GM12878 (cell line): ENCODE measurements around the gene PGBD4. TPM values are rescaled to one million over a fixed set of nuclear protein-coding genes. Genes with fewer than 3 reads are reported as not detected.

Source experiments
- ATAC-seq: fragments of 200-7000 bp; cut with Tn5 transposase; 3 replicates; pipeline ENCODE4 v1.9.1; 2020; ENCODE audit warnings: mild to moderate bottlenecking, moderate library complexity
- BruUV-seq: library from RNA; stranded (reverse); fragments of 400-500 nt; replicated peaks from 2 replicates; lab custom pipeline; 2021; lab: Mats Ljungman, UMichigan
- CTCF ChIA-PET: fragments of 300-600 bp; sonication (Branson Sonifier 250); formaldehyde crosslinking; extraction: SDS; loops from one replicate; lab custom pipeline; 2021; ENCODE audit warnings: inconsistent platforms; lab: Yijun Ruan, JAX
- POLR2A ChIA-PET: fragments of 350-600 bp; formaldehyde crosslinking; extraction: SDS; loops from one replicate; lab custom pipeline; 2021; ENCODE audit warnings: inconsistent platforms; lab: Charles Lee
- RAD21 ChIA-PET: fragments of 300-600 bp; sonication (Branson Sonifier 250); formaldehyde crosslinking; loops from one replicate; lab custom pipeline; 2023; ENCODE audit warnings: antibody characterized with exemption; ENCODE audit not compliant: unreplicated experiment; lab: Charles Lee
- SMC1A ChIA-PET: fragments of 300-600 bp; sonication (Branson Sonifier 250); formaldehyde crosslinking; loops from one replicate; lab custom pipeline; 2023; ENCODE audit not compliant: unreplicated experiment, uncharacterized antibody; lab: Charles Lee
- DNase-seq: peaks from one replicate; pipeline ENCODE4 v3.0.0-alpha.2; 2011; ENCODE audit warnings: low read depth, low spot score
- FAIRE-seq: peaks from 3 replicates; lab custom pipeline; 2011; peaks lifted over from hg19 to GRCh38; lab: Jason Lieb, UNC
- H2AFZ ChIP-seq: 2 replicates; pipeline ENCODE4 v1.6.0; 2011; ENCODE audit warnings: low read depth, low read length, control low read depth; ENCODE audit not compliant: control insufficient read depth
- H3K27ac ChIP-seq: 2 replicates; pipeline ENCODE4 v1.5.1; 2011; ENCODE audit warnings: control low read depth; ENCODE audit not compliant: control insufficient read depth, insufficient read depth
- H3K27me3 ChIP-seq, 2 experiments: replicated peaks in 1 of 2; 2 replicates each; pipeline versions ENCODE4 v1.6.0 to v1.6.1; 2011; ENCODE audit warnings: low read length in 1 of 2; ENCODE audit not compliant: control insufficient read depth in 2 of 2, insufficient read depth in 2 of 2
- H3K36me3 ChIP-seq, 2 experiments: 2 replicates each; pipeline ENCODE4 v1.5.1; 2011; ENCODE audit warnings: low read length in 1 of 2; ENCODE audit not compliant: control insufficient read depth in 2 of 2, insufficient read depth in 2 of 2
- H3K4me1 ChIP-seq: 2 replicates; pipeline ENCODE4 v1.6.1; 2011; ENCODE audit warnings: mild to moderate bottlenecking, low read length, moderate library complexity, mixed read lengths; ENCODE audit not compliant: control insufficient read depth, insufficient read depth
- H3K4me2 ChIP-seq: 2 replicates; pipeline ENCODE4 v1.6.0; 2011; ENCODE audit warnings: control low read depth; ENCODE audit not compliant: control insufficient read depth, insufficient read depth
- H3K4me3 ChIP-seq: fragments of 200-600 bp; sonication (generic); 2 replicates; pipeline ENCODE4 v1.5.1; 2016
- H3K79me2 ChIP-seq: 2 replicates; pipeline ENCODE4 v1.6.0; 2011; ENCODE audit warnings: low read length; ENCODE audit not compliant: control insufficient read depth, insufficient read depth
- H3K9ac ChIP-seq: 2 replicates; pipeline ENCODE4 v1.8.0; 2011; ENCODE audit warnings: low read length, control low read depth, mixed read lengths; ENCODE audit not compliant: control insufficient read depth, insufficient read depth
- H3K9me3 ChIP-seq: replicated peaks from 3 replicates; pipeline ENCODE4 v1.5.1; 2011; ENCODE audit warnings: mild to moderate bottlenecking, low read length; ENCODE audit not compliant: control insufficient read depth, insufficient read depth
- H4K20me1 ChIP-seq: 2 replicates; pipeline ENCODE4 v1.6.0; 2011; ENCODE audit not compliant: control insufficient read depth, insufficient read depth
- BCLAF1 ChIP-seq: fragments of 450-650 bp; IDR thresholded peaks from 2 replicates; pipeline ENCODE4 v1.6.1; 2017; ENCODE audit warnings: antibody characterized with exemption, mild to moderate bottlenecking, moderate library complexity
- CBFB ChIP-seq: IDR thresholded peaks from 2 replicates; pipeline ENCODE4 v1.6.1; 2016; ENCODE audit warnings: antibody characterized with exemption, low read depth
- CBX3 ChIP-seq: fragments of 200-600 bp; sonication (generic); IDR thresholded peaks from 2 replicates; pipeline ENCODE4 v1.6.1; 2016; ENCODE audit warnings: low read depth, borderline replicate concordance
- EP300 ChIP-seq, 2 experiments: fragments of 150-350 bp in 1 of 2; IDR thresholded peaks; 2 replicates each; pipeline ENCODE4 v1.6.1; 2011 to 2012; ENCODE audit warnings: low read depth in 2 of 2, low read length in 2 of 2, borderline replicate concordance in 1 of 2, improper control_type of control experiment in 1 of 2, inconsistent platforms in 1 of 2; ENCODE audit not compliant: control insufficient read depth in 1 of 2
- HDAC6 ChIP-seq: fragments of 200-600 bp; sonication (generic); IDR thresholded peaks from one replicate; pipeline ENCODE4 v1.8.0; 2017; ENCODE audit warnings: antibody characterized with exemption; ENCODE audit not compliant: unreplicated experiment
- IRF5 ChIP-seq: fragments of 450-650 bp; IDR thresholded peaks from 2 replicates; pipeline ENCODE4 v1.6.1; 2017; ENCODE audit warnings: borderline replicate concordance
- JUND ChIP-seq: IDR thresholded peaks from 2 replicates; pipeline ENCODE4 v1.6.1; 2012; ENCODE audit warnings: low read depth, mild to moderate bottlenecking, low read length, improper control_type of control experiment, moderate library complexity
- SREBF1 ChIP-seq: IDR thresholded peaks from 2 replicates; pipeline ENCODE4 v1.6.1; 2012; ENCODE audit warnings: mild to moderate bottlenecking, low read length
- ZBTB4 ChIP-seq: fragments of 450-650 bp; formaldehyde crosslinking; IDR thresholded peaks from 2 replicates; pipeline ENCODE4 v1.4.0; 2022; ENCODE audit warnings: mild to moderate bottlenecking, moderate library complexity
- ZNF384 ChIP-seq: IDR thresholded peaks from 2 replicates; pipeline ENCODE4 v1.6.1; 2012; ENCODE audit warnings: low read depth, mild to moderate bottlenecking, low read length, improper control_type of control experiment, borderline replicate concordance
- ZNF592 ChIP-seq: fragments of 450-650 bp; IDR thresholded peaks from 2 replicates; pipeline ENCODE4 v1.6.1; 2017; ENCODE audit warnings: mild to moderate bottlenecking, moderate library complexity
- WGBS: methylation state at CpG from one replicate; pipeline ENCODE4 v1.1.6; 2016; ENCODE audit warnings: low lambda C conversion rate; ENCODE audit not compliant: insufficient replicate concordance, insufficient coverage; ENCODE audit errors: missing lambda C conversion rate; 5-methylcytosine and 5-hydroxymethylcytosine counted together
- in situ Hi-C: fragments of 300-500 bp; cut with MboI; formaldehyde crosslinking; loops from 9 replicates; pipeline ENCODE4 v1.14.3; 2018; ENCODE audit warnings: mixed read lengths
- intact Hi-C: fragments of 100-400 bp; cut with micrococcal nuclease; formaldehyde crosslinking; loops from one replicate; pipeline ENCODE4 v1.14.2; 2022; ENCODE audit not compliant: unreplicated experiment
- polyA plus RNA-seq, 11 experiments: library from polyadenylated mRNA; depleted of rRNA in 4 of 11; unstranded in 6 of 11; stranded (reverse) in 5 of 11; fragments of >200 nt; fragmentation: Nextera tagmentation in 4 of 11; fragmentation: Illumina TruSeq in 1 of 11; extraction: Ambion mirVana in 4 of 11; extraction: Trizol in 1 of 11; gene quantifications; 1 replicate in 1 of 11; 2 replicates in 10 of 11; pipeline versions ENCODE4 v1.2.1 to v1.2.3, GENCODE V29; 2011 to 2016; ENCODE audit warnings: inconsistent platforms in 2 of 11, missing spikeins in 2 of 11, low read depth in 1 of 11
- total RNA-seq, 4 experiments: library from RNA; depleted of rRNA in 3 of 4; stranded (reverse); fragments of >200 nt in 3 of 4; fragmentation: Illumina TruSeq in 1 of 4; extraction: Trizol in 1 of 4; gene quantifications; 2 replicates each; pipeline versions ENCODE4 v1.2.1 to v1.2.3, GENCODE V29; 2013 to 2021

The PGBD4 gene
- total and polyA plus RNA-seq, 10 of the 15 experiments (the other 5 are each of a cell fraction or from before 2014, with no cell fraction given), result 1.2 to 5.8 (median 2.8) TPM

DNA sequence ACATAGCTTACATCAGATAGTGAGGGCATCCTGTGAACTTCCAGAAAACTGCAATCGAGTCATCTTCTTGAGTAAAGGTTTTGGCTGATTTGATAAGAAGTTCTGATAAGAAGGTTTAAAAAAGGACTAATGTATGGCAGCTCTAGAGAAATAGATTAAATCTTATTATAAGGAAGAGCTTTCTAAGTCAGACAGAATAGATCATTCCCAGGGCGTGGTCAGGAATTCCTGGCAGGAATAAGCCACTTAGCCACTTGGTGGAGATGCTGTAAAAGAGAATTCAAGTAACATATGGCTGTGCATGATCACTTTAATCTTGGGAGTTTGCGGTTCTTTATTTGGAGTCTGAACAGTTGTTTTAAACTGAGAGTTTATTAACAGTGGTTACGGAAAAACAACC lies 17.4 kb downstream of the PGBD4 start:
- ChIA-PET SMC1A (interaction anchor here (1.4 kb wide), 1 partner anchor 9 kb away, joined by 7 read pairs; no protein-coding TSS in a partner anchor), POLR2A (no interaction called here), RAD21 (interaction anchor here (1.2 kb wide), 1 partner anchor 10 kb away, joined by 3 read pairs; no protein-coding TSS in a partner anchor), CTCF (interaction anchor here (1.0 to 1.6 kb wide), 3 partner anchors 9 to 93 kb away, joined by 3 to 6 read pairs (median 3); no protein-coding TSS in a partner anchor)
- Histone ChIP-seq H3K9me3 (no peaks in the 10 kb centered on the region), H3K9ac (no peak overlapping the region), H3K79me2 (no peaks in the 10 kb centered on the region), H2AFZ (no peak overlapping the region), H4K20me1 (no peaks in the 10 kb centered on the region), H3K36me3 (no peaks in the 10 kb centered on the region), H3K4me3 (no peak overlapping the region), H3K4me1 (no peaks in the 10 kb centered on the region), H3K4me2 (no peak overlapping the region), H3K27me3 (no peaks in the 10 kb centered on the region), H3K27ac (no peak overlapping the region)
- DNase-seq (no peak), ATAC-seq (no peak), FAIRE-seq (no peak)
- no TSS peak for BruUV-seq
- 59% methylated on average over 4 of the region's 4 CpGs for WGBS
- in situ Hi-C loops (no loop called here), intact Hi-C loops (no loop called here)
- TF ChIP-seq CBX3 (no peak), BCLAF1 (no peak), CBFB (no peak), SREBF1 (no peak), JUND (no peak), ZNF384 (no peak), HDAC6 (no peak), IRF5 (no peak), ZBTB4 (CRISPR knock-in tag) (no peak), ZNF592 (no peak), EP300 (IDR thresholded peaks at IDR 0.05; ENCODE audit: borderline replicate concordance in 1 of 2, control insufficient read depth in 1 of 2, low read depth in 2 of 2, low read length in 2 of 2) (no peak)
